ENCODE data around the gene TMEM54. TPM values are rescaled to one million over a fixed set of nuclear protein-coding genes. Genes with fewer than 3 reads are reported as not detected.

Gene TMEM54
- total and polyA plus RNA-seq, 2 of the 13 experiments (the other 11 are each of a cell fraction or from before 2014, with no cell fraction given), result 2.5 to 2.9 TPM

DNA sequence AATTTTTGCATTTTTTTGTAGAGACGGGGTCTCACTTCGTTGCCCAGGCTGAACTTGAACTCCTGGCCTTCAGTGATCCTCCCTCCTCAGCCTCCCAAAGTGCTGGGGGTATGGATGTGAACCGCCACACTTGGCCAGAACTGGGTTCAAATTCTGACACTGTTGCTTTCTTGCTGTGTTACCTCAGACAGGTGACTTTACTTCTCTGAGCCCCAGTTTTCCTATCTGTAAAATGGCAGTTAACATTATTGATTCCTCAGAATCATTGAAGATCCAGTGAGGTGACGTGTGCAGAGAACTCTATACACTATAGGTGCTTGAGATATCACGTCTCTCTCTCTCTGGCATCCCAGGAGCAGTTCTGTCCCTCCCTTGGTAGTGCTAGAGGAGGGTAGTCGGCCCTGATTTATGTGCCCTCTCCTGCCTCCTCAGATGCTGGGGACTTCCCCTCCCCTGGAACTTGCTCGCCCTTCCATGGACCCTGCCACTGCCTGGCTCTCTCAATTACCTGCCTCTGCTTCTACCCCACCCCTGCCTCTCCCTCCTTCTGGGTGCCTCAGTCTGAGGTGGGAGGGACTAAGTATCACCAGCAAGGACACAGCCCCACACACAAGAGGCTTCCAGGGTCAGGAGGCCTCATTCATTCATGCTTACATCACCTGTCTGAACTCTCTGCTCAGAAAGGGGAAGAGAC, 17.7 kb downstream of the TMEM54 start:
- in situ Hi-C loops (cut with HindIII; ENCODE audit: extremely low pct_ligation_motif_present, low pct_unique_long_range_greater_than_20kb) (no loop called here), intact Hi-C loops (cut with micrococcal nuclease; ENCODE audit: unreplicated experiment) (no loop called here)
- POLR2A ChIA-PET, result no interaction called here
- no peak overlapping the region for H2AFZ ChIP-seq (ENCODE audit: low read length)
- H3K36me3 ChIP-seq (replicated peaks in 1 of 2; ENCODE audit: control insufficient read depth in 1 of 2, insufficient read depth in 2 of 2, low read length in 2 of 2), result no peaks in the 10 kb centered on the region
- DNase-seq (ENCODE audit: low spot score) (no peak), FAIRE-seq (no peak), ATAC-seq (no peak)
- H3K9ac ChIP-seq (ENCODE audit: insufficient read depth, low read depth, low read length), result no peak overlapping the region
- H3K4me1 ChIP-seq (ENCODE audit: insufficient read depth, low read length), result peaks cover 7% of the 10 kb centered on the region
- CTCF ChIA-PET (ENCODE audit: low intra/inter-chr PET ratio, low total read pairs), result no interaction called here
- 0 out of 2 replicates have a peak, but pooled peaks cover 4% of the 10 kb centered on the region for H4K20me1 ChIP-seq (ENCODE audit: insufficient read depth, low read length)
- H3K4me2 ChIP-seq (ENCODE audit: low read depth, low read length), result no peak overlapping the region
- TF ChIP-seq ZNF660 (CRISPR knock-in tag; IDR thresholded peaks at IDR 0.05; ENCODE audit: borderline replicate concordance, low read depth) (no peak), ZNF768 (CRISPR knock-in tag; IDR thresholded peaks at IDR 0.05) (peak; percentile 71; the same call in 1 of the 2 replicates), KAT7 (CRISPR knock-in tag; IDR thresholded peaks at IDR 0.05; ENCODE audit: borderline replicate concordance) (no peak), SAP130 (CRISPR knock-in tag; IDR thresholded peaks at IDR 0.05; ENCODE audit: low read depth) (no peak)
- TF ChIP-seq, protein P1, sequence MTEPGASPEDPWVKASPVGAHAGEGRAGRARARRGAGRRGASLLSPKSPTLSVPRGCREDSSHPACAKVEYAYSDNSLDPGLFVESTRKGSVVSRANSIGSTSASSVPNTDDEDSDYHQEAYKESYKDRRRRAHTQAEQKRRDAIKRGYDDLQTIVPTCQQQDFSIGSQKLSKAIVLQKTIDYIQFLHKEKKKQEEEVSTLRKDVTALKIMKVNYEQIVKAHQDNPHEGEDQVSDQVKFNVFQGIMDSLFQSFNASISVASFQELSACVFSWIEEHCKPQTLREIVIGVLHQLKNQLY (CRISPR knock-in tag; IDR thresholded peaks at IDR 0.05), result no peak
- no peak overlapping the region for H3K27ac ChIP-seq (ENCODE audit: extremely low read length, insufficient read depth, low read length)
- no peaks in the 10 kb centered on the region for H3K79me2 ChIP-seq (ENCODE audit: insufficient read depth, low read length)
- no TSS peak for BruUV-seq (replicated peaks)
- no peak overlapping the region for H3K4me3 ChIP-seq (replicated peaks in 1 of 3; ENCODE audit: insufficient read depth in 1 of 3, low read depth in 2 of 3, low read length in 3 of 3)
- 35% methylated on average over 7 of the region's 7 CpGs for WGBS (ENCODE audit: low lambda C conversion rate)
- H3K9me3 ChIP-seq (ENCODE audit: low read length), result no peaks in the 10 kb centered on the region
- peaks cover 9 to 50% of the 10 kb centered on the region in 2 experiments; a peak in 4 of 5 replicates for H3K27me3 ChIP-seq (ENCODE audit: control insufficient read depth in 1 of 2, insufficient read depth in 2 of 2, low read length in 2 of 2)

DNA sequence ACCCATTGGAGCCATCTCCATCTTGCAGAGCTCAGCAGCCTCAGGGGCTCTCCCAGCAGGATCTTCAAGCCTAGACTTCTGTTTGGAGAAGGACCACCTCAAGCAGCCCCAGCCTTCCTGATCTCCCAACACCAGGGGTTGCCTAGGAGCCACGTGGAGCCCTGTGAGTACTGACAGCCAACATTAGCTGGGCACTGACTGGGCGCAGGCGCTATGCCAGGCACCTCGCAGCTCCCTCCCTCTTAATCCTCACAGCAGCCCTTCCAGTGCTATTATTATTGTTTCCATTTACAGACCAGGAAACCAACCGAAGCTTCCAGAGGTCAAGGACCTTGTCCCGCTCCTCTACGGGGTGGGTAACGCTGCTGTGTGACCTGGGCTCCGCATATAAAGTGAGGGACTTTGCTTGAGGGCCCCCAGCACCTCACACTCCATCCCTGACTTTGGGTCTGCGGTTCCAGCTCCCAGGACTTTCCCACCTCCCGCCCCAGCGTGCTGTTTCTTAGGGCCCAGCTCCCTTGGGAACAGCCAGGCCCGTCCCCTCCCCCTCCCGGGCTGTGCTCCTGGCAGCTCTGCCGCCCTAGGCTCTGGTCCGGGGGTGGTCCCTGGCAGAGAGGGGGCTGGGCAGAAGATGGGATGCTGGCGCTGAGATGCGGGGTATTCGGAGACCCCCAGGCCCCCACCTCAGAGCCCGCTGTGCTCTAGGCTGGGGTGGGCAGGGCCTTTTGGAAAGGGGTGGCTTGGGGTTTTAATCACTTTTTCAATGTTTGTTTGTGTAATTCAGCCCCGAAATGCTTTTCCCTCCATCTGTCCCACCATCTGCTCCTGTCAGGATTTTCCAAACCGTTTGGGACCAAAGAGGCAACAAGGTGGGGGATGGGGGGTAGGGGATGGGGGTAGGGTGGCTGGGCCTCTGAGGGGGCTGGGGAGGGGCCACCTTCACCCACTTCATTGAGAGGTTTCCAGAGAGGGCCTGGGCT, 19.0 kb downstream of the TMEM54 start:
- Histone ChIP-seq H3K4me1 (ENCODE audit: insufficient read depth, low read length) (peaks cover 7% of the 10 kb centered on the region), H4K20me1 (ENCODE audit: insufficient read depth, low read length) (0 out of 2 replicates have a peak, but pooled peaks cover 4% of the 10 kb centered on the region), H3K27me3 (ENCODE audit: control insufficient read depth in 1 of 2, insufficient read depth in 2 of 2, low read length in 2 of 2) (peaks cover 9 to 51% of the 10 kb centered on the region in 2 experiments; a peak in 4 of 5 replicates), H3K9me3 (ENCODE audit: low read length) (no peaks in the 10 kb centered on the region), H3K4me3 (replicated peaks in 1 of 3; ENCODE audit: insufficient read depth in 1 of 3, low read depth in 2 of 3, low read length in 3 of 3) (no peak overlapping the region), H3K36me3 (replicated peaks in 1 of 2; ENCODE audit: control insufficient read depth in 1 of 2, insufficient read depth in 2 of 2, low read length in 2 of 2) (no peaks in the 10 kb centered on the region), H3K79me2 (ENCODE audit: insufficient read depth, low read length) (no peaks in the 10 kb centered on the region), H3K9ac (ENCODE audit: insufficient read depth, low read depth, low read length) (no peak overlapping the region), H3K4me2 (ENCODE audit: low read depth, low read length) (no peak overlapping the region; the same call in 1 of the 2 replicates), H2AFZ (ENCODE audit: low read length) (no peak overlapping the region), H3K27ac (ENCODE audit: extremely low read length, insufficient read depth, low read length) (no peak overlapping the region)
- no TSS peak for BruUV-seq (replicated peaks)
- 31% methylated on average over 22 of the region's 22 CpGs for WGBS (ENCODE audit: low lambda C conversion rate)
- in situ Hi-C loops (cut with HindIII; ENCODE audit: extremely low pct_ligation_motif_present, low pct_unique_long_range_greater_than_20kb) (no loop called here), intact Hi-C loops (cut with micrococcal nuclease; ENCODE audit: unreplicated experiment) (no loop called here)
- FAIRE-seq, result no peak
- no peak for ATAC-seq
- DNase-seq (ENCODE audit: low spot score), result no peak
- ChIA-PET POLR2A (no interaction called here), CTCF (ENCODE audit: low intra/inter-chr PET ratio, low total read pairs) (no interaction called here)
- no peak for TF ChIP-seq ZFP82 (CRISPR knock-in tag; IDR thresholded peaks at IDR 0.05; ENCODE audit: borderline replicate concordance)
